Stimulated activated CD4-positive, alpha-beta T cell treated with anti-CD3 and anti-CD28 coated beads, Interleukin-1b, Interleukin-23, amount 100 ng/mL, for 4 hours (primary cell): ENCODE measurements around the gene LDHD.
"Not testable (repeated sequence)": the region's sequence is repeated elsewhere in the genome, so short reads cannot be mapped to it uniquely, and the experiment has no call there.

Experiments
- DNase-seq, 2 donors: peaks; one replicate each; pipeline ENCODE4 v3.0.0-alpha.2; 2020; ENCODE audit warnings: low read depth in 2 of 2

Gene LDHD

GRCh38 chr16:75099738-75100602 lies 16.6 kb downstream of the LDHD start:
- no peak for DNase-seq

GRCh38 chr16:75099075-75099667 lies 17.4 kb downstream of the LDHD start:
- no peak for DNase-seq

GRCh38 chr16:75097941-75098901 lies 18.4 kb downstream of the LDHD start:
- peak; percentile 47 to 59 for DNase-seq

GRCh38 chr16:75097191-75097761 lies 19.3 kb downstream of the LDHD start:
- DNase-seq = no peak

GRCh38 chr16:75096656-75097055 lies 19.9 kb downstream of the LDHD start:
- no peak for DNase-seq

- no peak for DNase-seq
These were observed 21.4 kb downstream of the LDHD start for GRCh38 chr16:75095204-75095621.

- DNase-seq = no peak
These were observed 22.7 kb downstream of the LDHD start for GRCh38 chr16:75093598-75094540.

- no peak for DNase-seq
These were observed 23.8 kb downstream of the LDHD start for GRCh38 chr16:75092777-75093176.

GRCh38 chr16:75091619-75092018 lies 25.0 kb downstream of the LDHD start:
- DNase-seq = not testable (repeated sequence)

GRCh38 chr16:75090899-75091298 lies 25.7 kb downstream of the LDHD start:
- not testable (repeated sequence) for DNase-seq

GRCh38 chr16:75089486-75090202 lies 26.9 kb downstream of the LDHD start:
- DNase-seq = no peak

GRCh38 chr16:75088934-75089333 lies 27.6 kb downstream of the LDHD start:
- no peak for DNase-seq

DNA sequence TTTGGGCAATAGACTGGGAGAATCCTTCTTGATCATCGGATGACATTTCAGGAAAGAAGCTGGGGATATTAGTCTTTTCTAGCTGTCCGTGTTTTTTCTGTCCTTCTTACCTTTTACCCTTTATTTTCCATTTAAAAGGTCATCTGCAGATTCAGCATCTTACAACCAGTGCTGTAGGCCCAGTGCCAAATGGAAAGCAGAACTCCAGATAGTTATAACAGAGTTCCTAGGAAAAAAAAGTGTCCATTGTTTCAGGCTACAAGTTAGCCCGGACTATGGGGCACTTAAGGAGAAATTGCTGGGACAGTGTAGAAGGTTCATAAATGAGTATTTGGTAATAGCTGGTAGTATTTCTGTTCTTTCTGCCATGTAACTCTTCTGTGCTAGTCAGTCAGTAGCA lies 28.4 kb downstream of the LDHD start:
- DNase-seq = no peak

GRCh38 chr16:75087375-75087979 lies 29.1 kb downstream of the LDHD start:
- DNase-seq = no peak

DNA sequence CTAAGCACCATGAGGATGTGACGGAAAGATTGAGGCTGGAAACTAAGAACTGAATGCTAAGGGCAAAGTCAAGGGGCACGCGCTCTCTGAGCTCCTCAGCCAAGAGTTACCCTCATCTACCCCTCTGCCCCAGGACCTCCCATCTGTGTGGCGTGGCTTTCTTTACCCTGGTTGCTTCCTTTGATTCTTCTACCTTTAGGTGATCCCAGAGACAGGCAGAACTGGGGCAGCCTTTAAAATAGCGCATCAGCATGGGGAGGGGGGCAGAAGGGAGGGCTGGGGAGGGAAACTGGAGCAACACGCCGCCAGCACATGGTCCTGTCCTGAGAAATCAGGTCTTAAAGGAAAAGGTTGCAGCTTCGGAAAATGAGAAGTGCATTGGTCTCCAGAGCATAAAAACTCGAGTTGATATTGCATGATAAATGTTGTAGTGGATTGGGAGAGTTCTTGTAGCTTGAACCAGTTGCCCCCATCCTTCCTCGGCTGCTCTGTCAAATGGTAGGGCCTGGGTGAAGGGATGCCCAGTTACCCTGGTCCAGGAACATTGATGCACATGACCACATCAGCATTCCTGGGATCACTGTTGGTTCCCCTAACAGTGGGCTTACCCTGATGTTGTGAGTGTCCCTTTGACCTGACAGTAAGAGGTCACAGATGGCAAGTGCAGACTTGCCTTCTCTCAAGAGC lies 29.7 kb downstream of the LDHD start:
- DNase-seq = no peak

- DNase-seq = no peak
These were observed 30.3 kb downstream of the LDHD start for GRCh38 chr16:75086281-75086680.

GRCh38 chr16:75085556-75085955 lies 31.0 kb downstream of the LDHD start:
- DNase-seq = no peak

GRCh38 chr16:75083813-75084212 lies 32.8 kb downstream of the LDHD start:
- DNase-seq = no peak
